Gastrocnemius medialis (tissue), 4 donors: ENCODE data around the gene ELAVL1. TPM values are rescaled to one million over a fixed set of nuclear protein-coding genes. Genes with fewer than 3 reads are reported as not detected.
"Not testable (repeated sequence)": the region's sequence is repeated elsewhere in the genome, so short reads cannot be mapped to it uniquely, and the experiment has no call there.

ENCODE experiments used
- ATAC-seq, 2 donors: fragments of 150-250 bp; one replicate each; pipeline ENCODE4 v1.9.1; 2016
- DNase-seq, 2 donors: peaks; one replicate each; pipeline ENCODE4 v3.0.0-alpha.2; 2019
- H3K27ac ChIP-seq, 4 donors: fragments of 200-600 bp; sonication (generic); 1 replicate in 1 of 4; 2 replicates in 3 of 4; pipeline ENCODE4 v1.5.1; 2016 to 2018; ENCODE audit warnings: mild to moderate bottlenecking in 2 of 4, moderate library complexity in 1 of 4
- H3K27me3 ChIP-seq, 3 donors: fragments of 200-600 bp; sonication (generic) in 2 of 3; 1 replicate in 1 of 3; 2 replicates in 2 of 3; pipeline versions ENCODE4 v1.5.1 to v1.6.0; 2016 to 2019; ENCODE audit warnings: mild to moderate bottlenecking in 1 of 3, moderate library complexity in 1 of 3
- H3K36me3 ChIP-seq, 2 donors: fragments of 200-600 bp; sonication (generic) in 1 of 2; one replicate each; pipeline ENCODE4 v1.5.1; 2017 to 2018
- H3K4me1 ChIP-seq, 2 donors: fragments of 200-600 bp; sonication (generic) in 1 of 2; one replicate each; pipeline ENCODE4 v1.5.1; 2016 to 2017; ENCODE audit warnings: mild to moderate bottlenecking in 2 of 2
- H3K4me3 ChIP-seq, 4 donors: fragments of 200-600 bp; sonication (generic) in 3 of 4; 1 replicate in 1 of 4; 2 replicates in 3 of 4; pipeline ENCODE4 v1.5.1; 2016 to 2019; ENCODE audit warnings: mild to moderate bottlenecking in 2 of 4
- H3K9me3 ChIP-seq, 3 donors: fragments of 200-600 bp; sonication (generic) in 2 of 3; 1 replicate in 1 of 3; 2 replicates in 2 of 3; pipeline ENCODE4 v1.5.1; 2016 to 2019
- CTCF ChIP-seq, 5 experiments: fragments of 450-650 bp in 3 of 5; fragments of 200-600 bp in 2 of 5; sonication (generic) in 2 of 5; IDR thresholded peaks in 4 of 5; conservative IDR thresholded peaks in 1 of 5; 1 replicate in 4 of 5; 2 replicates in 1 of 5; pipeline ENCODE4 v1.5.1; 2016 to 2019; ENCODE audit warnings: antibody characterized with exemption in 5 of 5, mild to moderate bottlenecking in 3 of 5, moderate library complexity in 3 of 5
- POLR2A ChIP-seq, 2 donors: fragments of 450-650 bp; IDR thresholded peaks; one replicate each; pipeline ENCODE4 v1.6.1; 2017; ENCODE audit warnings: antibody characterized with exemption in 2 of 2, mild to moderate bottlenecking in 2 of 2, moderate library complexity in 2 of 2
- in situ Hi-C, 4 donors: fragments of 200-750 bp; cut with MboI; loops; one replicate each; pipeline versions ENCODE4 v1.15.0 to v1.8.0; 2017; ENCODE audit warnings: low sequenced_read_pairs in 4 of 4
- intact Hi-C: fragments of 100-400 bp; cut with DNase I; formaldehyde crosslinking; loops from one replicate; pipeline ENCODE4 v1.15.1; 2023; ENCODE audit warnings: low total_unique reads
- total RNA-seq, 4 donors: library from RNA; depleted of rRNA; stranded (reverse); fragments of >200 nt; gene quantifications; one replicate each; pipeline versions ENCODE4 v1.1.0 to v1.2.3, GENCODE V29; 2016

ELAVL1 gene
- total RNA-seq, 4 donors from 2014 or later, result 18.2 to 40.5 (median 28.9) TPM

GRCh38 chr19:8041531-8041931 lies 36.1 kb upstream of the ELAVL1 start:
- in situ Hi-C loops, result no loop called here
- intact Hi-C loops, result no loop called here
- Histone ChIP-seq H3K4me1 (no peaks in the 10 kb centered on the region), H3K27me3 (no peaks in the 10 kb centered on the region), H3K36me3 (no peaks in the 10 kb centered on the region), H3K4me3 (no peak overlapping the region), H3K27ac (no peak overlapping the region), H3K9me3 (no peaks in the 10 kb centered on the region)
- DNase-seq (no peak), ATAC-seq (no peak)
- TF ChIP-seq POLR2A (IDR thresholded peaks at IDR 0.05), result no peak
- no peak for TF ChIP-seq CTCF (IDR thresholded peaks at IDR 0.05 in 4 of 5, conservative IDR thresholded peaks at IDR 0.05 in 1 of 5)

- intact Hi-C loops (no loop called here), in situ Hi-C loops (no loop called here)
- Histone ChIP-seq H3K9me3 (no peaks in the 10 kb centered on the region), H3K4me3 (no peak overlapping the region), H3K4me1 (no peaks in the 10 kb centered on the region), H3K27ac (no peak overlapping the region), H3K27me3 (no peaks in the 10 kb centered on the region), H3K36me3 (no peaks in the 10 kb centered on the region)
- ATAC-seq, result no peak
- TF ChIP-seq POLR2A (IDR thresholded peaks at IDR 0.05), result no peak
- TF ChIP-seq CTCF (IDR thresholded peaks at IDR 0.05 in 4 of 5, conservative IDR thresholded peaks at IDR 0.05 in 1 of 5), result no peak
- no peak for DNase-seq
Observed at GRCh38 chr19:8039231-8039630, 33.8 kb upstream of the ELAVL1 start.

- Histone ChIP-seq H3K4me3 (no peak overlapping the region), H3K27ac (no peak overlapping the region), H3K4me1 (no peaks in the 10 kb centered on the region), H3K9me3 (no peaks in the 10 kb centered on the region), H3K27me3 (no peaks in the 10 kb centered on the region), H3K36me3 (no peaks in the 10 kb centered on the region)
- DNase-seq (no peak), ATAC-seq (no peak)
- TF ChIP-seq CTCF (IDR thresholded peaks at IDR 0.05 in 4 of 5, conservative IDR thresholded peaks at IDR 0.05 in 1 of 5) (no peak), POLR2A (IDR thresholded peaks at IDR 0.05) (no peak)
- intact Hi-C loops, result no loop called here
- in situ Hi-C loops, result no loop called here
Observed at GRCh38 chr19:8038815-8039214, 33.4 kb upstream of the ELAVL1 start.

- H3K4me3 ChIP-seq, result no peak overlapping the region
- ATAC-seq, result peak in 1 of 2 donors; percentile 24
- no peaks in the 10 kb centered on the region for H3K4me1 ChIP-seq
- intact Hi-C loops, result no loop called here
- no peaks in the 10 kb centered on the region for H3K27me3 ChIP-seq
- no peak overlapping the region for H3K27ac ChIP-seq
- no peak for TF ChIP-seq CTCF (IDR thresholded peaks at IDR 0.05 in 4 of 5, conservative IDR thresholded peaks at IDR 0.05 in 1 of 5)
- TF ChIP-seq POLR2A (IDR thresholded peaks at IDR 0.05), result no peak
- in situ Hi-C loops, result no loop called here
- no peaks in the 10 kb centered on the region for H3K9me3 ChIP-seq
- no peaks in the 10 kb centered on the region for H3K36me3 ChIP-seq
- no peak for DNase-seq
Observed at GRCh38 chr19:8036434-8037099, 31.1 kb upstream of the ELAVL1 start.

- DNase-seq (no peak), ATAC-seq (no peak)
- TF ChIP-seq POLR2A (IDR thresholded peaks at IDR 0.05) (no peak), CTCF (IDR thresholded peaks at IDR 0.05 in 4 of 5, conservative IDR thresholded peaks at IDR 0.05 in 1 of 5) (no peak)
- no peaks in the 10 kb centered on the region for H3K4me1 ChIP-seq
- intact Hi-C loops (no loop called here), in situ Hi-C loops (no loop called here)
- no peaks in the 10 kb centered on the region for H3K9me3 ChIP-seq
- H3K27ac ChIP-seq, result no peak overlapping the region
- H3K27me3 ChIP-seq, result peaks cover 0 to 2% (median 0%) of the 10 kb centered on the region in 3 donors
- no peak overlapping the region for H3K4me3 ChIP-seq
- no peaks in the 10 kb centered on the region for H3K36me3 ChIP-seq
Observed at GRCh38 chr19:8034178-8034525, 28.7 kb upstream of the ELAVL1 start.

GRCh38 chr19:8033287-8034177 lies 28.1 kb upstream of the ELAVL1 start:
- DNase-seq, ATAC-seq, H3K27me3 ChIP-seq, H3K27ac ChIP-seq, in situ Hi-C loops, intact Hi-C loops, H3K4me1 ChIP-seq, H3K36me3 ChIP-seq, H3K9me3 ChIP-seq, H3K4me3 ChIP-seq: not testable (repeated sequence)
